Measurements from ENCODE around the gene SFTPA1. TPM values are rescaled to one million over a fixed set of nuclear protein-coding genes. Genes with fewer than 3 reads are reported as not detected.
"Not testable (repeated sequence)": the region's sequence is repeated elsewhere in the genome, so short reads cannot be mapped to it uniquely, and the experiment has no call there.

The SFTPA1 gene
- total and polyA plus RNA-seq, 2 donors (not counting 1 experiment from before 2014, with no cell fraction given): not detected

GRCh38 chr10:79593377-79593776 lies 17.4 kb upstream of the SFTPA1 start:
- H3K4me3 ChIP-seq (ENCODE audit: control extremely low read depth in 1 of 5, extremely low read depth in 1 of 5, insufficient read depth in 1 of 5, low read depth in 2 of 5, low read length in 4 of 5): no peak overlapping the region
- peaks cover 9% of the 10 kb centered on the region for H3K9me3 Mint-ChIP-seq (ENCODE audit: insufficient read depth)
- no peak overlapping the region for H3K27ac ChIP-seq (ENCODE audit: low read length in 2 of 2)
- H3K4me3 Mint-ChIP-seq: no peak overlapping the region
- H3K27ac Mint-ChIP-seq: no peak overlapping the region
- TF ChIP-seq CTCF (IDR thresholded peaks at IDR 0.05) (no peak), EZH2 (IDR thresholded peaks at IDR 0.05; ENCODE audit: borderline replicate concordance, insufficient read depth, low read depth, low read length, poor library complexity, severe bottlenecking) (no peak)
- WGBS (ENCODE audit: insufficient coverage): no CpG with 5 or more reads among the region's 1 CpG
- no peaks in the 10 kb centered on the region for H4K20me1 ChIP-seq (ENCODE audit: control insufficient read depth, insufficient read depth, low read length, poor library complexity, severe bottlenecking)
- ChIA-PET CTCF (no interaction called here), POLR2A (no interaction called here)
- peaks cover 0 to 4% (median 1%) of the 10 kb centered on the region in 4 experiments for H3K27me3 ChIP-seq (replicated peaks in 1 of 4; ENCODE audit: control extremely low read depth in 1 of 4, control insufficient read depth in 3 of 4, insufficient read depth in 4 of 4, low read length in 3 of 4)
- no peaks in the 10 kb centered on the region for H3K4me1 Mint-ChIP-seq
- H3K36me3 ChIP-seq (replicated peaks in 1 of 2; ENCODE audit: control extremely low read depth in 1 of 2, control insufficient read depth in 1 of 2, extremely low read depth in 1 of 2, insufficient read depth in 2 of 2, low read length in 1 of 2): no peaks in the 10 kb centered on the region
- no peak overlapping the region for H3K4me2 ChIP-seq (replicated peaks; ENCODE audit: low read depth, low read length, poor library complexity, severe bottlenecking)
- H3K79me2 ChIP-seq (ENCODE audit: control insufficient read depth, insufficient read depth, low read length): no peaks in the 10 kb centered on the region
- no peaks in the 10 kb centered on the region for H3K4me1 ChIP-seq (ENCODE audit: control insufficient read depth in 2 of 2, insufficient read depth in 2 of 2, low read length in 2 of 2)
- ATAC-seq (ENCODE audit: low read depth): no peak
- H3K9ac ChIP-seq (ENCODE audit: low read length): no peak overlapping the region
- peaks cover 27% of the 10 kb centered on the region for H3K27me3 Mint-ChIP-seq
- no peak for DNase-seq
- intact Hi-C loops (cut with micrococcal nuclease): no loop called here
- H3K9me3 ChIP-seq (ENCODE audit: control extremely low read depth in 1 of 3, control insufficient read depth in 2 of 3, insufficient read depth in 1 of 3, low read length in 2 of 3): peaks cover 0 to 12% (median 3%) of the 10 kb centered on the region in 3 donors
- H2AFZ ChIP-seq (ENCODE audit: insufficient read depth, low read depth, low read length, poor library complexity, severe bottlenecking): no peak overlapping the region

DNA sequence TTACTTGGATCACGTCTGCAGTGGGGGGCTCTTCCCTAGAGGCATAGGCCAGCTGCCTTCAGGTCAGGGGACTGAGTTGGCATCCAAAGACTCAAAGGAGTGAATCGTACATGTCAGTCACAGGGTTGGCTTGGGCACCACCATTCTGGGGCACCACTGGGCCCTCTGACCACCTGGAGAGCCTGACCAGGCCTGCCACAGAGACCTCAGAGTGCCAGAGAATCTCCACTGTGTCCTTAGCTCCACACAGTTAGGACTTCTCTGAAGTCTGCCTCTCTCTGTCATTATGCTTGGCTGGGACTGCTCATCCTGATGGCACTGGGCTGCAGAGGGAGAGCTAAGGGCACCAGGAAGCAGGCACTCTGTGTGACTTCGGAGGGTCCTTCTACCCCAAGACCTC lies 16.2 kb upstream of the SFTPA1 start:
- H4K20me1 ChIP-seq (ENCODE audit: control insufficient read depth, insufficient read depth, low read length, poor library complexity, severe bottlenecking); H3K4me1 ChIP-seq (ENCODE audit: control insufficient read depth in 2 of 2, insufficient read depth in 2 of 2, low read length in 2 of 2); H3K79me2 ChIP-seq (ENCODE audit: control insufficient read depth, insufficient read depth, low read length); CTCF ChIA-PET; H3K4me2 ChIP-seq (replicated peaks; ENCODE audit: low read depth, low read length, poor library complexity, severe bottlenecking); DNase-seq; H3K4me3 Mint-ChIP-seq; POLR2A ChIA-PET; H3K9ac ChIP-seq (ENCODE audit: low read length); H2AFZ ChIP-seq (ENCODE audit: insufficient read depth, low read depth, low read length, poor library complexity, severe bottlenecking); H3K27ac Mint-ChIP-seq; intact Hi-C loops (cut with micrococcal nuclease); H3K36me3 ChIP-seq (replicated peaks in 1 of 2; ENCODE audit: control extremely low read depth in 1 of 2, control insufficient read depth in 1 of 2, extremely low read depth in 1 of 2, insufficient read depth in 2 of 2, low read length in 1 of 2); ATAC-seq (ENCODE audit: low read depth); H3K27ac ChIP-seq (ENCODE audit: low read length in 2 of 2); H3K4me3 ChIP-seq (ENCODE audit: control extremely low read depth in 1 of 5, extremely low read depth in 1 of 5, insufficient read depth in 1 of 5, low read depth in 2 of 5, low read length in 4 of 5); H3K4me1 Mint-ChIP-seq; H3K27me3 ChIP-seq (replicated peaks in 1 of 4; ENCODE audit: control extremely low read depth in 1 of 4, control insufficient read depth in 3 of 4, insufficient read depth in 4 of 4, low read length in 3 of 4): not testable (repeated sequence)
- H3K27me3 Mint-ChIP-seq: peaks cover 21% of the 10 kb centered on the region
- H3K9me3 Mint-ChIP-seq (ENCODE audit: insufficient read depth): peaks cover 14% of the 10 kb centered on the region
- 86% methylated on average over 2 of the region's 3 CpGs for WGBS (ENCODE audit: insufficient coverage)
- H3K9me3 ChIP-seq (ENCODE audit: control extremely low read depth in 1 of 3, control insufficient read depth in 2 of 3, insufficient read depth in 1 of 3, low read length in 2 of 3): peaks cover 0 to 12% (median 3%) of the 10 kb centered on the region in 3 donors
